HG03097 (cell line): ENCODE results near the gene VTCN1.
"Not testable (repeated sequence)": the region's sequence is repeated elsewhere in the genome, so short reads cannot be mapped to it uniquely, and the experiment has no call there.

Experiments
- ATAC-seq: cut with Tn5 transposase; IDR thresholded peaks from one replicate; pipeline ENCODE4 v1.9.1; 2021; ENCODE audit not compliant: unreplicated experiment, low FRiP score

VTCN1 gene

DNA sequence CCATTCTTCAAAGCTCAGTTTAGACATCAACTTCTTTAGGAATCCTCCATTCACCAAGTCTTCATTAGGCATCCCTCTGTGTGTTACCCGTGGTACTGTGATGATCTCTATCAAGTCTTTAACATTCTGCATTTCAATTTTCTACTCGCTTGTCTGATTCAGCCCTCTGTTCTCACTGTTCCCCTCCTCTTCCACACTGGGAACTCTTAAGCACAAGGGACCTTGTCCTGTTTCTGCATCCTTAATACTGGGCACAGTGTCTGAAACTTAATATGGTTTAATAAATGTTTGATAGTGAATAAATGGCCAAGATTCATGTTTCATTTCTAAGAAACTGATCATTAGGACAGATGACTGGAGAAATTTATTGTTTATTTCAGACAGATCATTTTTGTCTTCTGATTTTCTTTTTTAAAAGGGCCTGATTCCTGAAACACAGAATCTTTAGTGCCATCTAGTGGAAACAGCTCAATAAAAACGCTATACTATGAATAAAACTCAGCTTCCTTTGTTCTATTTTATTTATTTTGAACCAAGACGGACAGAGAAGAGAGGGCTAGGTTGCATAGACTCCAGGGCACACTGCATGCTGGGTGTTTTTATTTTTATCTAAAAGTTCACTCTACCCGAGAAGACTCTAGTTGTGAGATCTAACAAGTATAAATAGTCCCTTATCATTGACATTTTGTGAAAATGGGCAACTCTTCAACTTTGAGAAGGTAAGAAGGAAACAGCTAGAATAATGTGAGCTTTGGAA lies 82.2 kb downstream of the VTCN1 start:
- no peak for ATAC-seq

DNA sequence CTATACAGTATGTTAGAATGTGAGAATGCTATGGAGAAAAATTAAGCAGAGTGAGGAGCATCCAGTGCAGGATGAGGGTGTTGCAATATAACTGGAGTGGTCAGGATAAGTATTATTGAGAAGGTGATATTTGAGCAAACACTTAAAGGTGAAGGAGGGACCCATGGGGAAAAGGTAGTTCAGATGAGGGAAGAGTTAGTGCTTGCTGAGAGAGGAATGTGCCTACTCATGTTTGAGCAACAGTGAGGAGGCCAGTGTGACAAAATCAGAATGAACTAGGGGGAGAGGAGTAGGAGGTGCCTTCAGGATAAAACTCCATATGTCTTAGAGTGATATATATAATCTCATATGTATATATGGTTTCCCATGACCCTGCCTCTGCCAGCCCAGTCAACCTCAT lies 82.9 kb downstream of the VTCN1 start:
- no peak for ATAC-seq

DNA sequence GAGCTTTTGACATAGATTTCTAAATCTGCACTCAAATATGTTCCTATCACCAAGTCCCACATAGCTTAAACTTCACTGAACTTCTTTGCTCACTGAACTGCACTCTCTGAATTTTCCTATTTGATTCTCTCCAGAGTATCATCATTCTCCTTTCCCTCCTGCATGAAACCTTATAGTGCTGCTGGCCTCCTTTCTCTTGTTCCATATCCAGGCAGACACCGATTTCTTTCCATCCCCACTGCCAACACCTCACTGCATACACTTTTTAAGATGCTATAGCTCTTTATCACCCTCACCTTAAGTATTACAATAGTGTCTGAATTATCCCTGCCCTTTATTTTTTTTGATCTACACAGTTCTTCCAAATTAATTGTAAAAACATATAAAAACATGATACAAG lies 86.1 kb downstream of the VTCN1 start:
- ATAC-seq = no peak

DNA sequence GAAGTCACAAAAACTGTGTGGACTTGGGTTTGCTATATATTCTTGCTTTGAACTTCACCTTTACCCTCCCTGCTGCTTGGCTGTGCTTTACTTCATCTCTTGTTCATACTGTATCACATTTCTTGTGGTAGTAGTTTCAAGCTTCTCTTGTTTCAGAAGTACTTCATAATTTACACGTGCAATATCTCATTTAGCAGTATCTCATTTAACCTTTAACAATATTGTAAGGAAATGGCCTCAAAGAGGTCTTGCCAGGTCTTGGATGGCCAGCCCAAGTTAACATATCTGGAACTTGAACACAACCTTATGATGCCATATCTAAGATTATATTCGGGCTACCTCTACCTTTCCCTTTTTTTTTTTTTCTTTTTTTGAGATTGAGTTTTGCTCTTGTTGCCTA lies 87.5 kb downstream of the VTCN1 start:
- ATAC-seq = no peak

DNA sequence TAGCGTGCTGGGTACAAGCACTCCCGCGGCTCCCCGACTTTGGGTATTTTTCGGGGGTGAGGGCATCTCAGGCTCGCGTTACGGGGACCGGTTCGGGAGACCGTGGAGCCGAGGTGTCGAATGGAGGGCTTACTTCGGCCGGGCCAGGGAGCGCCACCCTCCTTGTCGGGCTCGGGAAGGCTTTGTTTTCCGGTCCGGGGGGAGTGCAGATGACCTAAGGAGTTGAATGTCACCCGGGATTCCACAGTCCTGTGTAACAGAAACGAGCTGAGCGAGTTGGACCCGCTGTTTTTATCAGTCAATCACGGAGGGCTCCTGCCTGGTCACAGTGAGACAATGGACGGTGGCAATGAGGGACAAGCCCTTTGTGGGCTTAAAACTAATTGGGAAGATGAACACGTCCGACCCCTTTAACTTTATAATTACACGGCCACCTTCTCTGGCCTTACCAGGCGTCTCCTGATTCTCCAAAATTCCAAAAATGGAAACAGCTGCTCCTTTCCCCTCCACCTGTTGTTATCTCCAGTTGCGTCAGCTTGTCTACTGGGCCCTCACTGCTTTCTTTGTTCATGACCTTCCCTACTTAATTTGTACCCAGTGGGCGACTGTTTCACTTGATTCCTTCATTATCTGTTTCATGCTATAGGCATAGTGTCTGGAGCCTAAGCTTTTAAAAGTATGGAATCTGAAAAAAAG lies 88.2 kb downstream of the VTCN1 start:
- ATAC-seq = no peak

DNA sequence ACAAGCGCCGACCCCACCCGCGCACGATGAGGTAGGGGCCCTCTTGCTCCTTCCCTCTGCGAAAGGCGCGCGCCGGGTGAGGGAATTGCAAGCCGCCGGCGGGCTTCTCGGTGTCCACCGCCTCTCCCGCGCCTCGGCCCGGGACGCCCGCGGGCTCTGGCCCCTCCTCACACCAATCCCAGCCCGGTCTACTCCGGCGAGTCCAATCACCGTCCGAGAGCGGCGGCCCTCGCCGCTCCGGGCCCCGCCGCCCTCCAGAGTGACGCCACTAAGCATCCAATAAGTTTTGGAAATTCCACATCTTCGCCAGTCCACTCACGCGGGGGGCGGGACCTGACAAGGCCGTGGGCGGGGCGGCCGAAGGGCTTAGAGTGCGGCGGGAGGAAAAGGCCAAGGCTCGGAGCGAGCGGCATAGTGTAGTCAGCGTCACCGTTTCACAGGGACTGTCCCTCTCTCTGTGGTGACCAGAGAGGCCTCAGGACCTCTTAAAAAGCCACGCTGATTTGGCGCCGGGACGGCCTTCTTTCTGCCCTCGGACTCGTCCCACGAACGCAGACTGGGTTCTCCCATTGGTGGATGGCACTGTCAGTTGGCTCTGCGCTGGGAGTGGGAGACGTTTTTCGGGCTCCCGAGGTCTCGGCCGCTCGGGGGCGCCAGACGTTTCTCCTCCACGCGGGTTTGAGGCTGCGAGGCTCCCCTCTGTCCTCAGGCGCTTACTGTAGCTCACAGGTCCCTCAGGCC lies 89.0 kb downstream of the VTCN1 start, which contains the start of gene TRIM45:
Gene TRIM45 (minus strand): TSS at position 161 of the 741 bp plus-strand sequence. CDS start 548 bp downstream, outside the sequence.
- ATAC-seq = peak; percentile 92

DNA sequence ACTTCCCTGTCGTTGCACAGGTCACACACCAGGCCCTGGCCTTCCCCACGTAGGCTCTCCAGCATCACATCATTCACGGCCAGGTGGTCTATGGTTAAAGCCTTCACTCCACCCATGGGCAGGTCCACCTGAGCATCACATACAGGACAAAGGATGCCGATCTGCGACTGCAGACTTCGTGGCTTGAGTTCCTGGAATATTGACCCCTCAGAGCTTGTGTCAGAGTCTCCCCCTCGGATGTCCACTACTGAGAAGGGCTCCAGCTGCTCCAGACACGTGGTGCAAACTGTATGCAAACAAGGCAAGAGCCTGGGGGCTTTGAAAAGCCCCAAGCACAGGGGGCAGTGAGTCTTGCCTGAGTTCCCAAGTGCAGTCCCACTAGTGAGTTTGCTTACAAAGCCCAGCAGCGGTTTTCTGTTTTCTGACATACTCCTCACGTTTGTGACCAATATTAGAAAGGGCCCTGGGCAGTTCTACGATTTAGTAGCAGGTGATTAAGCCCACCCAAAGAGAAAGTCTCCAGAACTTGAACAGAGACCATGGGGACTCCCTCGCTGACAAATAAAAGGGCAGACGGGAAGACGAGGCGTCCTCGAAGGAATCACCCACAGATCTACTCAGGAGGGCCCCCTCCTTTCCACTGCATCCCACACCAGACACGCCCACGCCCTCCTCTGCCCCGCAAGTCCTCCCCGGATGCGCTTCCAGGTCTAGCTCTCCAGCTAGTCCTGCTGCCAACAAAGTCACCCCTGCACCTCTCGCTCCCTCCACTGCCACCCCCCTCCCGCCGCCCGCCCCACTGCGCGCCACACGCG lies 89.7 kb downstream of the VTCN1 start:
- no peak for ATAC-seq

DNA sequence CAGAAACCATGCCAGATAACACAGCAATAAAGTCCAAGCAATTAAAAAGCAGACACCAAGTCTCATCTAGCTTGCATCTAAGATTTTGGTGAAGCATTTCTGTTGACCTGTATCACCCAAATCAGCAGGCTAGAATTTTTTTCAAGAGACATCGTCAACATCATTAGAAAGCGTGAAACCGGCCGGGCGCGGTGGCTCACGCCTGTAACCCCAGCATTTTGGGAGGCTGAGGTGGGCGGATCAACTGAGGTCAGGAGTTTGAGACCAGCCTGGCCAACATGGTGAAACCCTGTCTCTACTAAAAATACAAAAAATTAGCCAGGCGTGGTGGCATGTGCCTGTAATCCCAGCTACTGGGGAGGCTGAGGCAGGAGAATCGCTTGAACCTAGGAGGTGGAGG lies 91.6 kb downstream of the VTCN1 start:
- ATAC-seq = not testable (repeated sequence)

DNA sequence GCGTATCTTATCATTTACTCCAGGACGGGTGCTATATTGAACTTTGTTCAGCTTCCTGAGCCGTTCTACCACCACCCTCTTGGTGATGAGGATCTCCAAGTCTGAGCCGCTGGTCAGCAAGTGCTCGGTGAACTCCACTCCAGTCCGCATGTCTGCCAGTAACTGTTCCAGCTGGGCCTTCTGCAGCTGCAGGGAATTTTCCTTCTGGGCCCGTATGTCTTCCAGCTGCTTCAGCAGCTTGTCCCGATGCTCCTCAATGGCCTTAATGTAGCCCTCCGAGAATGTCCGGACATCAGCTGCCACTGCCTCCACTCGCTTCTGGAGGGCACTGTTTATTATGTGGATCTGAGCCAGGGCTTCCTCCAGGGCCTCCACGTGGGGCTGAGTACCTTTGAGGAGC lies 92.6 kb downstream of the VTCN1 start:
- ATAC-seq = no peak

DNA sequence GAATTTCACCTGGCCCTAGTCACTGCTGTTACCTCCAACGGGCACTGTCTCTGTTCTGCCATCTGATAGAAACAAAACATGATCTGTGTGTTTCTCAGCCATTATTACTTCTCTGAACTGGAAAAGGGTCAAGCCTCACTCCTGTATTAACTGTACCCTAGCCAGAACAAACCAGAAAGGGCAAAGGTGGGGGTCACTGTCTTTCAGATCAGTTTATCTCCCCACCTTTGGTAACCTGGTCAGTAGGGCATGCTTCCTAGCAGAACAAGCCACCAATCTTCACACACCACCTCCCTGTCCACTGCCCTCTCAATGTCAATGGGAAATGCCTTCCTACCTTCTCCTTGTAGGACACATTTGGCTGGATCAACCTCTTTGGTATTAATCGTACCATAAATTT lies 93.0 kb downstream of the VTCN1 start:
- ATAC-seq = no peak

DNA sequence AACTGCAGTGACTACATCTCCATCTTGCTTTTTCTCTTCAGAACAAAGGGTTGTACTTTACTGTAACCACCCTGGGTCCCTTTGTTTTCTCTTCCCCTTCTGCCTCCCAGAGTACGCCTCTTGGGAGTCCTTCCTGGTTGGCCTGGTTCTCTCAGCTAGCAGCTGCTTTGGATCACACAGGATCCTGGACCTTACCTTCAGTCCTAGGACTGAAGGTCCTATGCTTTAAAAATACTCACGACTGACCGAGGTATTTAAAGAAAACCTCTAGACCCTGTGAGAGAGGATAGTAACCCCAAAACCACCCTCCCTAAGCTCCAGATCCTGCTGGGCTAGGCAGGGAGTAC lies 94.0 kb downstream of the VTCN1 start:
- no peak for ATAC-seq

DNA sequence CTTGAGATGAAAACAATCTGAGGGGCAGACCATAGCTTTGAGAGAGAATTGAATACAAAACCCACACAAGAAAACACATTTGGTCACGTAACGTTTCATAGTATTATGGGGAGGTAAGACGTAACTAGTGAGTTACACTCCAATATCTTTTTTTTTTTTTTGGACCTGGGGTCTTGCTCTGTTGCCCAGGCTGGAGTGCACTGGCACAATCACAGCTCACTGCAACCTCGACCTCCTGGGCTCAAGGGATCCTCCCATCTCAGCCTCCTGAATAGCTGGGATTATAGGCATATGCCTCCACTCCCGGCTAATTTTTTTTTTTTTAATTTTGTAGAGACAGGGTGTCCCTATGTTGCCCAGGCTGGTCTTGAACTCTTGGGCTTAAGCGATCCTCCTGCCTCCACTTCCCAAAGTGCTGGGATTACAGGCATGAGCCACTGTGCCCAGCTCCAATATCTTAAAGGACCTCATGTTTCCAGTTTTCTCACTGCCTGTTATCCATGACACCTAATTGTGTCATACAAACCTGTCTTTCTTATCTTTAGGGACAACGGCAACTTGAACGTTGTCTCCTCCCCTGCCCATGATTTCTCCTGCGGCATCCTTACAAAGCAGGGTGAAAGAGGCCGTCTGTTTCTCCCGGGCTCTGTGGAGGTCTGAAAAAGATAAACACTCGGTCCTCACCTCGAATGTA lies 94.5 kb downstream of the VTCN1 start:
- no peak for ATAC-seq

DNA sequence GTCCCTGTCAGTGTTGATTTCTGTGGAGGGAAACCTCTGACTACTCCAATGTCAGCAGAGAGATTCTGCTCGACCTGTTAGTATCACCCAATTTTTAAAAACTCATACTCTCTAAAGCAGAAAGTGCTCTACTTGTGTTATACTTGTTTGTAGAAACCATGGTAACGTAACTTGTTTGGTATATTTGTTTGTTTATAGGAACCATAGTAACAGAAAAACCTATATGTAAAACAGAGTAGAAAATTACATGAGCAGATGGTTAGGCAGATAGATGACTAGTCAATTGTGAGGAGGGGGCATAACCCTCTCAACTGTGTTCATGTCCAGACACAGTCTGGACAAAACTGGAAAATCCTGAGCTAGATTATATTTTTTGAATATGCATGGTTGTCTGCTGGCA lies 95.8 kb downstream of the VTCN1 start:
- no peak for ATAC-seq

DNA sequence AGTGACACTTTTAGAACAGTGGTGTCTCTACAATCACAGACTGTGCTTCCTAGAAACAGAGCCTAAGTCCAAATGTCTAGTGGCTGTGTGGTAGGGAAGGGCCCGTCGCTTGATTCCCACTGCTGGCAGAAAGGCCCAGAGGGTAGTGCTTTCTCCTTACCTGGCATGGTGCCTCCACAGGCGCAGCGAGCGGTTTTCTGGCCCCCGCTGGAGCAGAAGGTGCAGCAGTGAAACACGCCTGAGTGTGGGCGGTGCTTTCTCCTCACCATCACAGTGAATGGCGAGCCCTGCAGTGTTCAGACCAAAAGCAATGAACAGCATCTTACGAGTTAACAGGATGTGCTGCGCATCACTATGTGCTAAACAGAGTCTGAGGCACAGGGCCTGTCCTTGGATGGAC lies 97.5 kb downstream of the VTCN1 start:
- ATAC-seq = no peak

DNA sequence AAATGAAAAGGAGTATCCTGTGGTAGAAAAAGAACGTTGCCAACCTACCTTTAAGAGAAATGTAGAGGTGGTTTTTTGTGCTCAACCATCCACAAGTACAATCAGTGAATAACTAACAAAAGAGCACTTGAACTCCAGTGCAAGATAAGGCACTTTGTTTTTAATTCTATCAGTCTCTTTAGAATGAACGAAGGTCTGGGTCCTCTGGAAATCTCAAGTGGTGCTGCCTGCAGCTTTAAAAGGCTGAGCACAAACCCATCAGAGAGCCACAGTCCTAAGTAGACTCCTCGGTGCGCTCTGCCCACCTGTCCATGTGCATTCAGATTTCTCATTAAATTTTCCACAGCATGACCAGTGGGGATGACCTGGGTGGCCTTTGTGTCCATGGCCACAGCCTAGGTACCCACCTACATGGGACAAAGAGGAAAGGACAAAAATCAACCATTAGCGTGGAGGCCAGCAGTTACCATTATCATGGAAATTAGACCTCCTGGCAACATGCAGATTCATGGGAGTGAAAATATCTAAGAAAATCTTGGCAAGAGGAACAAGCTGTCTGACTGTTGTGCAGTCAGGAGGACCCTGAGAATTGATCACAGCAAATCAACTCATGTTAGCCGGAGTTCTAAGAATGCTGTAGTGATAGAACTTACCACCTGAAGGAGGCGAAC lies 98.5 kb downstream of the VTCN1 start:
- no peak for ATAC-seq

DNA sequence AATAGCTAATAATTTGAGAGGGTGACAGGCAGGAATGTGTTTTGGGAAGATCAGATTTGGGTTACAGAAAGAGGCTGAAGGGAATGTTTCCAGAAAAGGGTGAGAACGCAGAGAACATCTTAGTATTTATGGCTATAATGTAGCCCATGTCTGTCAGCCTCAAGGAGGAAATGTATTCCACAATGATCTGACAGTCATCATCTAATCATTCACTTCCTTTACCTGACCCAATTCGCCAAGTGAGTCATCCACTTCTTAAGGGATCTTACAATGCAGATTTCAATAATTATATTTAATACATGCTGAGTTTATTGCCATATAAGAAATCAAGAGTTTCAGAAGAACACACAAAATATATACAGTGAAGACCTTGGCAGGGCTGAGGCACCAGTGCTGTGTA lies 100.0 kb downstream of the VTCN1 start:
- ATAC-seq = no peak

DNA sequence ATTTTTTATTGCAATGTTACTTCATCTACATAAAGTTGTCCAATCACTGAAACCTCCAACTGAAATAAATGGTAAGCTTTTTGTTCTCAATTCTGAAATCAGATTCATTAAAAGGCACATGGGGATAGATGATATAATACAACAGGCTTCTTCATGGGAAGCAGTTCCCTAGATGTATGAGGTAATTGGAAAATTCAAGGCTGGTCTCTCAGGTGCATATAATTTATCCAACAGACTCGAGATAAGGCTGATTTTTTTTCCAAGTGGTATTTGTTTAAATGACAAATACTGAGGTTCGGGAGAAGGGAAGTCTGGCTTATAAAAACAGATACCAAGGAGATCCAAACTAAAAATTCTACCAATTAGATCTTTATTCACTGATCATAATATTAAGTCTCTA lies 103.4 kb downstream of the VTCN1 start:
- ATAC-seq = no peak

DNA sequence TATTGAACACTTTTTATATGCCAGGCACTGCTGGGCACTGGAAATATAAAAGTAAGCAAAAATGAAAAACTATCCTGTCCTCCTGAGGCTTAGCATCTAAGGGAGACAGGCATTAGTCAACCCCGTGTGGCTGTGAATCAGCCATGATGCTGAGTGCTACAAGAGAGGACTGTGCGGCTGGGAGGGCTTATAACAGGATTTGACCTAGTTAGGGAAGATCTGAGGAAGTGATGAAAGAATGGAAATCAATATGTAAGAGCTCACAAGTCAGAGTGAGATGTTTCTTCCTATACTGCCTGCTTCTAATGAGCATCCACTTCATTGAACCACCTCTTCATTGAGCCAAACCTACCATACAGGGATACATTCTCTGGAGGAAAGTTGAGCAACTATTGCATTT lies 104.2 kb downstream of the VTCN1 start:
- no peak for ATAC-seq

DNA sequence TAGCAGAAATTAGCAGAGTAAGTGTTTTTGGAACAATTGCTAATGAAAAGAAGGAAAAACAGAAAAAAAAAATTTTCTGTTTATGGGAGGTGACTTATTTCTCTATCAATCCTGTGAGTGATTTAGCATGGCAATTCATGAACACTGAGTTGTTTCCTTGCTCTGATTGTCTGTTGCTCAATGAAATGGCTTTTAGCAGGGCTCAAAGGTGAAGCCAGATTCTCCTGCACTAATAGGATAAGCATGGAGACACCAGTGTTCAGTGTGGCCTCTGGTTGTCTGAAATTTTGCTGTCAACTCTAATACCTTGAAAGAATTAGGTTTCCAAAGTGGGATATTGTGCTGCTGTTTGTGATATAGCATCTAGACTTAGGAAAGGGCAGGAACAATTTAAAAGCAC lies 105.0 kb downstream of the VTCN1 start:
- ATAC-seq = no peak

DNA sequence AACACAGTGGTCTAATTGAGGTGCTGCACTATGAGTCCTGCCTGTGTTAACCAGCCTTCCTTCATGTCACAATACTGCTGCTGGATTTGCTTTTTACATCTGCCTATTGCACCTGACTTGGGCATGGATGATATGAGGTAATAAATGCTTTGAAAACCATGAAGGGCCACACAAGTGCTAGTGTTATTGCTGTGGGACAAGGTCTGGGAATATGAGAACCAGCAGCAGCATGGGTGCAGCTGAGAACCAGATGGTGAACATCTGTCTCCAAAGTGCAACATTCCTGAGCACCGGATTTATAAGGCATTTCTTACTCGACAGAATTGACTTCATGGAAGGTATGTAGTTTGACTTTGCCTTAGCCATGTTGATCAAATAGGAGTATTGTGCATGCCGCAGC lies 105.7 kb downstream of the VTCN1 start:
- no peak for ATAC-seq
